Loucy (cell line): ENCODE measurements around the gene PLEKHF1.

Experiments used
- H2AFZ ChIP-seq: fragments of 200-600 bp; sonication (generic); 2 replicates; pipeline ENCODE4 v1.6.0; 2016; ENCODE audit warnings: antibody characterized with exemption, mild to moderate bottlenecking, low read length, moderate library complexity
- H3F3A ChIP-seq: fragments of 200-600 bp; 2 replicates; pipeline ENCODE4 v1.6.0; 2016; ENCODE audit warnings: antibody characterized with exemption, low read depth, mild to moderate bottlenecking
- H3K27me3 ChIP-seq: fragments of 200-600 bp; sonication (generic); 2 replicates; pipeline ENCODE4 v1.6.1; 2014; ENCODE audit warnings: low read length, mild to moderate bottlenecking; ENCODE audit not compliant: insufficient read depth, poor library complexity, severe bottlenecking
- H3K36me3 ChIP-seq: fragments of 200-600 bp; sonication (generic); 2 replicates; pipeline ENCODE4 v1.6.1; 2016; ENCODE audit warnings: low read length; ENCODE audit not compliant: insufficient read depth
- H3K4me1 ChIP-seq: fragments of 200-600 bp; sonication (generic); 2 replicates; pipeline ENCODE4 v1.5.1; 2014; ENCODE audit warnings: low read length, mild to moderate bottlenecking; ENCODE audit not compliant: insufficient read depth, poor library complexity, severe bottlenecking
- H3K4me2 ChIP-seq: fragments of 200-600 bp; sonication (generic); 2 replicates; pipeline ENCODE4 v1.6.0; 2014; ENCODE audit warnings: antibody characterized with exemption, low read length, low read depth, mild to moderate bottlenecking; ENCODE audit not compliant: poor library complexity, severe bottlenecking
- H3K4me3 ChIP-seq: fragments of 200-600 bp; sonication (generic); 2 replicates; pipeline ENCODE4 v1.5.1; 2014; ENCODE audit warnings: low read length, mild to moderate bottlenecking, mixed read lengths; ENCODE audit not compliant: poor library complexity, severe bottlenecking
- H3K79me2 ChIP-seq: fragments of 200-600 bp; sonication (generic); 2 replicates; pipeline ENCODE4 v1.6.1; 2014; ENCODE audit warnings: low read length; ENCODE audit not compliant: insufficient read depth
- H3K9ac ChIP-seq: fragments of 200-600 bp; sonication (generic); 2 replicates; pipeline ENCODE4 v1.6.0; 2014; ENCODE audit warnings: mild to moderate bottlenecking, low read depth, low read length, moderate library complexity; ENCODE audit not compliant: poor library complexity, severe bottlenecking
- H3K9me2 ChIP-seq: fragments of 200-600 bp; sonication (generic); replicated peaks from 2 replicates; pipeline ENCODE4 v1.6.1; 2016; ENCODE audit warnings: low read depth, low read length, mixed read lengths
- H3K9me3 ChIP-seq: fragments of 200-600 bp; sonication (generic); 2 replicates; pipeline ENCODE4 v1.6.1; 2014; ENCODE audit warnings: mild to moderate bottlenecking, antibody characterized with exemption, low read length, low read depth; ENCODE audit not compliant: insufficient read depth
- H4K20me1 ChIP-seq: fragments of 200-600 bp; sonication (generic); 2 replicates; pipeline ENCODE4 v1.6.0; 2014; ENCODE audit warnings: antibody characterized with exemption, low read length, mild to moderate bottlenecking; ENCODE audit not compliant: insufficient read depth, poor library complexity, severe bottlenecking
- CTCF ChIP-seq: fragments of 200-600 bp; sonication (generic); conservative IDR thresholded peaks from 2 replicates; pipeline ENCODE4 v1.5.1; 2014; ENCODE audit warnings: mild to moderate bottlenecking, antibody characterized with exemption, low read length
- EZH2phosphoT487 ChIP-seq: fragments of 200-600 bp; IDR thresholded peaks from 2 replicates; pipeline ENCODE4 v1.6.1; 2018; ENCODE audit warnings: antibody characterized with exemption, mild to moderate bottlenecking, moderate library complexity, borderline replicate concordance

The PLEKHF1 gene

GRCh38 chr19:29695765-29696564 lies 30.7 kb downstream of the PLEKHF1 start:
- Histone ChIP-seq H4K20me1 (no peaks in the 10 kb centered on the region), H3K4me1 (no peaks in the 10 kb centered on the region), H3K9me3 (no peaks in the 10 kb centered on the region), H3K9me2 (no peaks in the 10 kb centered on the region), H3K27me3 (no peaks in the 10 kb centered on the region), H3K4me2 (no peak overlapping the region), H3K36me3 (no peaks in the 10 kb centered on the region), H3K4me3 (no peak overlapping the region), H3K79me2 (no peaks in the 10 kb centered on the region), H3K9ac (no peak overlapping the region), H2AFZ (no peak overlapping the region), H3F3A (no peaks in the 10 kb centered on the region)
- TF ChIP-seq CTCF: no peak
- TF ChIP-seq EZH2phosphoT487: no peak

- no peaks in the 10 kb centered on the region for H3K79me2 ChIP-seq
- H3K9me3 ChIP-seq: no peaks in the 10 kb centered on the region
- no peaks in the 10 kb centered on the region for H3F3A ChIP-seq
- no peaks in the 10 kb centered on the region for H3K36me3 ChIP-seq
- H3K9me2 ChIP-seq: no peaks in the 10 kb centered on the region
- no peaks in the 10 kb centered on the region for H3K27me3 ChIP-seq
- no peak overlapping the region for H3K4me3 ChIP-seq
- no peaks in the 10 kb centered on the region for H4K20me1 ChIP-seq
- H2AFZ ChIP-seq: no peak overlapping the region
- no peak overlapping the region for H3K9ac ChIP-seq
- H3K4me2 ChIP-seq: no peak overlapping the region
- no peaks in the 10 kb centered on the region for H3K4me1 ChIP-seq
- no peak for TF ChIP-seq EZH2phosphoT487
- TF ChIP-seq CTCF: no peak
Observed at GRCh38 chr19:29696565-29696846, 31.2 kb downstream of the PLEKHF1 start.

- Histone ChIP-seq H3K9me2 (no peaks in the 10 kb centered on the region), H4K20me1 (no peaks in the 10 kb centered on the region), H3K36me3 (no peaks in the 10 kb centered on the region), H3K9me3 (no peaks in the 10 kb centered on the region), H3K4me3 (no peak overlapping the region), H3K79me2 (no peaks in the 10 kb centered on the region), H3K4me1 (no peaks in the 10 kb centered on the region), H3K4me2 (no peak overlapping the region), H3K27me3 (no peaks in the 10 kb centered on the region), H3F3A (no peaks in the 10 kb centered on the region), H3K9ac (no peak overlapping the region), H2AFZ (no peak overlapping the region)
- TF ChIP-seq EZH2phosphoT487 (no peak), CTCF (no peak)
Observed at GRCh38 chr19:29697523-29698261, 32.4 kb downstream of the PLEKHF1 start.
